Measurements from ENCODE around the gene SIN3A. TPM values are rescaled to one million over a fixed set of nuclear protein-coding genes. Genes with fewer than 3 reads are reported as not detected.
"Not testable (repeated sequence)": the region's sequence is repeated elsewhere in the genome, so short reads cannot be mapped to it uniquely, and the experiment has no call there.

Gene SIN3A
- 10 to 100 TPM; 52.6 to 75.3 (median 60.6) TPM for total RNA-seq
- long read RNA-seq, donor 1, full-length matches to known transcripts = 5 of 20 reads
- long read RNA-seq, donor 1, partial matches to known transcripts = 13 of 20 reads
- long read RNA-seq, donor 1, other reads (novel, unspliced or antisense) = 2 of 20 reads
- long read RNA-seq, donor 2, full-length matches to known transcripts = 2 of 6 reads
- long read RNA-seq, donor 2, partial matches to known transcripts = 2 of 6 reads
- long read RNA-seq, donor 2, other reads (novel, unspliced or antisense) = 2 of 6 reads

DNA sequence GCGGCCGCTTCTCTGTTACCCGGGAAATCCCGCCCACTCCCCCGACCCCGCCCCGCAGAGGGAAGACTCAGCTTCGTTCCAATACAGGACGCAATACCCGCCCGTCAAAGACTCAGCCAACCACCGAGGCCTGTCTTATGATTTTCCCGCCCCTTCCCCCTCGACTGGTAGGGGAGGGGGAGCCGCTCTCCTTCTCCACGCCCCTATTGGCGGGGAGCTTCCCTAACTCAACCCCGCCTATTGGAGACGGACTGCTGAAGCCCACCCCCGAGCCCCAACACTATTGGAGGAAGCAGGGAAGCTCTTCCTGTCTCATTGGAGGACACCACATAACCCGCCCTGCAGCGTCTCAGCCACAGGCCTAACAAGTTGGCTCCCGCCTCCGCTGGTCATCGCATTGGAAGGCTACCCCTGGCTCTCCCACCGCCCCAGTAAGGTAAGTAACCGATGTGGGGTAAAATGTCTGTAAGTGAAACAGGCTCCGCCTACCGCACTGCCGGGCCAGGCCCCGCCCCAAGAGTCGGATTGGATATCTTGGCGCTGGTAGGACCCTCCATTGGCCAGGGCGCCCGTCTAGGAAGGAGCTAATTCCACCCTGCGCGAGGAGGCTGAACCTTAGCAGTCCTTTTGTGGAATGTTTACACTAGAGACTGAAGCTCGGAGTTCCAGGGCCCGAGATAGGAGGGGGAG, at the start of gene SIN3A:
Gene SIN3A (minus strand): TSS at position 17 of the 690 bp plus-strand sequence. CDS start 21,315 bp downstream, outside the sequence.
- peak within 1 kb of the TSS; percentile 49 for H3K4me3 ChIP-seq
- no peaks in the 10 kb centered on the region for H3K9me3 ChIP-seq
- TF ChIP-seq, protein P1, sequence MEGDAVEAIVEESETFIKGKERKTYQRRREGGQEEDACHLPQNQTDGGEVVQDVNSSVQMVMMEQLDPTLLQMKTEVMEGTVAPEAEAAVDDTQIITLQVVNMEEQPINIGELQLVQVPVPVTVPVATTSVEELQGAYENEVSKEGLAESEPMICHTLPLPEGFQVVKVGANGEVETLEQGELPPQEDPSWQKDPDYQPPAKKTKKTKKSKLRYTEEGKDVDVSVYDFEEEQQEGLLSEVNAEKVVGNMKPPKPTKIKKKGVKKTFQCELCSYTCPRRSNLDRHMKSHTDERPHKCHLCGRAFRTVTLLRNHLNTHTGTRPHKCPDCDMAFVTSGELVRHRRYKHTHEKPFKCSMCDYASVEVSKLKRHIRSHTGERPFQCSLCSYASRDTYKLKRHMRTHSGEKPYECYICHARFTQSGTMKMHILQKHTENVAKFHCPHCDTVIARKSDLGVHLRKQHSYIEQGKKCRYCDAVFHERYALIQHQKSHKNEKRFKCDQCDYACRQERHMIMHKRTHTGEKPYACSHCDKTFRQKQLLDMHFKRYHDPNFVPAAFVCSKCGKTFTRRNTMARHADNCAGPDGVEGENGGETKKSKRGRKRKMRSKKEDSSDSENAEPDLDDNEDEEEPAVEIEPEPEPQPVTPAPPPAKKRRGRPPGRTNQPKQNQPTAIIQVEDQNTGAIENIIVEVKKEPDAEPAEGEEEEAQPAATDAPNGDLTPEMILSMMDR (IDR thresholded peaks at IDR 0.05) = no peak
- intact Hi-C loops (cut with DNase I, micrococcal nuclease) = loop anchor here in 1 of 2 donors (10.0 kb wide), 1 partner anchor 193 kb away; the partner anchor contains the start of genes IMP3 and SNX33
- peaks cover 10% of the 10 kb centered on the region for H3K4me1 ChIP-seq (ENCODE audit: low read depth)
- peaks cover 4% of the 10 kb centered on the region for H3K36me3 ChIP-seq (ENCODE audit: low read depth)
- DNase-seq (peak; percentile 99), ATAC-seq (peak; percentile 57)

DNA sequence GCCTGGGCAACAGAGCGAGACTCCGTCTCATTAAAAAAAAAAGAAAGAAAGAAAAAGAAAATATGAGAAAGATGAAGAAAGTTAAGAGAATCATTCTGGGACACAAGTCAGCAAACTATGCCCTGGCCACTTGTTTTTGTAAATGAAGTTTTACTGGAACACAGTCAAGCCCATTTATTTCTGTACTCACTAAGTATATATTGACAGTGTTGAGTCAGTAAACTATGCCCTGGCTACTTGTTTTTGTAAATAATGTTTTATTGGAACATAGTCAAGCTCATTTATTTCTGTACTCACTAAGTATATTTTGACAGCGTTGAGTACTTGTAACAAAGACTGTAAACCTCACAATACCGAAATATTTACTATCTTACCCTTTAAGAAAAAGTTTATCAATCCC, 42.2 kb upstream of the SIN3A start:
- intact Hi-C loops (cut with DNase I, micrococcal nuclease) = no loop called here

DNA sequence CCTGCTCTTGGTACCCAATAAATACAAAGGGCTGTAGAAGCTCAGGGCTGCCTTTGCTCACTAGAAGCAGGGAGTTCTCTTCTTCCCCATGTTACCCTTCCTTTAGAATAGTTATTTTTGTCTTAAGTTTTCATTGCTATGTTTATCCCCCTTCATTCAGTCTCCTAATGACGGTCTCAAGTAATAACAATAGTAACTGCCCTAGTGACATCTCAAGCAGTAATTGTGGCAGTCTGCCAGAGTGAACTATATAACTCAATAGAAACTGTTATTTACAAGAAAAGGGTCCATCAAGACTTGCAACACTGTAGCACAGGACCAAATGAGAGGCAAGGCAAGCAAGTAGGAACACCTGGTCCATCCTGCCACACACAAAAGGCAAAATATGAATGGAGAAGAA, 32.5 kb upstream of the SIN3A start:
- H3K9me3 ChIP-seq = no peaks in the 10 kb centered on the region
- no peak for ATAC-seq
- H3K36me3 ChIP-seq (ENCODE audit: low read depth) = no peaks in the 10 kb centered on the region
- no peak for DNase-seq
- no peak overlapping the region for H3K4me3 ChIP-seq
- H3K4me1 ChIP-seq (ENCODE audit: low read depth) = no peaks in the 10 kb centered on the region
- TF ChIP-seq, protein P1 (IDR thresholded peaks at IDR 0.05) = no peak
- intact Hi-C loops (cut with DNase I, micrococcal nuclease) = no loop called here

More for the DNA sequence above, 42.2 kb upstream of the SIN3A start:
- H3K4me3 ChIP-seq = no peak overlapping the region
- H3K36me3 ChIP-seq (ENCODE audit: low read depth) = no peaks in the 10 kb centered on the region
- DNase-seq (no peak), ATAC-seq (no peak)
- TF ChIP-seq, protein P1 (IDR thresholded peaks at IDR 0.05) = no peak
- H3K4me1 ChIP-seq (ENCODE audit: low read depth) = no peaks in the 10 kb centered on the region
- H3K9me3 ChIP-seq = no peaks in the 10 kb centered on the region

DNA sequence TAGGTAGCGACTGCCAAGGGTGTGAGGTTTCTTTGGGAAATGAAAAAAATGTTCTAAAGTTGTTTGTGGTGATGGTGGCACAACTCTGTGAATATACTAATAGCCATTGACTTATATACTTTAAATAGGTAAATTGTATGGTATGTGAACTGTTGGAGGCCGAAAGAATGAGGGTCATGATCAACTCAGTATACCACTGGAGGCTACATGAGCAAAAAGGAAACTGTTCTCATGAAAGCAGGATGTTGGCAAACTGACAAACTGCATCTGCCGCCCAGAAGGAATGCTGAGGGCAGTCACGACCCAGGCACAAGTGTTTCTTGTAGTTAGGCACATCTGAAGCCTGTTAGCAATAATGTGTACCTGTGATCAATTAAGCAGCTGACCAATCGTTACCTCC, 32.1 kb upstream of the SIN3A start:
- intact Hi-C loops (cut with DNase I, micrococcal nuclease); H3K9me3 ChIP-seq; H3K36me3 ChIP-seq (ENCODE audit: low read depth); H3K4me3 ChIP-seq; ATAC-seq; H3K4me1 ChIP-seq (ENCODE audit: low read depth); DNase-seq: not testable (repeated sequence)

DNA sequence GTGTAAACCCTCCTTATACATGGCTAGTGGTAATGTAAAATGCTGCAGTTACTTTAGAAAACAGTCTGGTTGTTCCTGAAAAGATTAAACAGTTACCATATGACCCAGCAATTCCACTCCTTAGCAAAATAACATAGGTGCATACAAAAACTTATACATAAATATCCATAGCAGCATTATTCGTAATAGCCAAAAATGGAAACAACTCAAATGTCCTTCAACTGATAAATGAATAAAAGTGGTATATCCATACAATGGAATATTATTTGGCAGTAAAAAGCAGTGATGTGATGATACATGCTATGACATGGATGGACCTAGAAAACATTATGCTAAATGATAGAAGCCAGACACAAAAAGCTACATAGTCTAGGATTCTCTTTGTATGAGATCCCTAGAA, 31.6 kb upstream of the SIN3A start:
- TF ChIP-seq, protein P1 (IDR thresholded peaks at IDR 0.05) = no peak
- no peak overlapping the region for H3K4me3 ChIP-seq
- H3K36me3 ChIP-seq (ENCODE audit: low read depth) = no peaks in the 10 kb centered on the region

DNA sequence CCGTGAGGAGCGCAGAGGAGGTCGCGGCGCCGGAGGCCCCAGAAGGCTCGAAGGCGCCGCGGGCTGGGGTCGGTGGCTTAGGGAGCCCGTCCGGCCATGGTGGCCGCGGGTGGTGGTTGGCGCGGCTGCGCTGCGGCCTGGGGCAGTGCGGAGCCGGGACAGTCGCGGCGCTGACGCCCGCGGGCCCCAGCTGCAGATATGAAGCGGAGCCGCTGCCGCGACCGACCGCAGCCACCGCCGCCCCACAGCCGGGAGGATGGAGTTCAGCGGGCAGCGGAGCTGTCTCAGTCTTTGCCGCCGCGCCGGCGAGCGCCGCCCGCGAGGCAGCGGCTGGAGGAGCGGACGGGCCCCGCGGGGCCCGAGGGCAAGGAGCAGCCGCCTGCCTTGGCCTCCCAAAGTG, 29.0 kb upstream of the SIN3A start:
- ATAC-seq; H3K4me3 ChIP-seq; DNase-seq; intact Hi-C loops (cut with DNase I, micrococcal nuclease); H3K9me3 ChIP-seq; H3K36me3 ChIP-seq (ENCODE audit: low read depth); H3K4me1 ChIP-seq (ENCODE audit: low read depth): not testable (repeated sequence)

More for the DNA sequence above, 31.6 kb upstream of the SIN3A start:
- intact Hi-C loops (cut with DNase I, micrococcal nuclease) = no loop called here
- ATAC-seq (no peak), DNase-seq (no peak)
- Histone ChIP-seq H3K4me1 (ENCODE audit: low read depth) (no peaks in the 10 kb centered on the region), H3K9me3 (no peaks in the 10 kb centered on the region)
